ENCODE results near the gene SLIT1. TPM values are rescaled to one million over a fixed set of nuclear protein-coding genes. Genes with fewer than 3 reads are reported as not detected.

The SLIT1 gene
- polyA plus RNA-seq, 1 donor (not counting 4 experiments of a cell fraction or from before 2014, with no cell fraction given): 0.01 TPM

DNA sequence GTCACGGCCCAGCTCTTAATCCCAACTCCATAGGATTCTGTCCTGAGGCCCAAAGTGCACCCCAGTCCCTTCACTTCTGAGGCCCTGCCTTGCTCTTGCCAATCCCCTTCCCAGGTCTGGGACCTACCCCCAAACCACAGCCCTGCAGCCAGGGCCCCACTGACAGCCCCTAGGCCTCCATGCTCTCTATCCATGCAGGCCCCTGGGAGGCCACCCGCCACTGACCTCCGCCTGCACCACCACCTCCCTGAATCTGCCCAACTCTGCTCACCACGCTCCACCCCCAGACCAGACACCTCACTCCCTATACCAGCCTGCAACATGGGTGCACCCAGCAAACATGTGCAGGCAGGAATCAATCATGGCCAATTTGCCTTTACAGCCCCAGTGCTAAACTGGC lies 10.2 kb downstream of the SLIT1 start:
- Histone ChIP-seq H3K9me1 (ENCODE audit: control insufficient read depth, extremely low read depth, insufficient read depth, low read length) (no peaks in the 10 kb centered on the region), H2AFZ (ENCODE audit: control insufficient read depth, low read length) (no peak overlapping the region), H3K27me3 (ENCODE audit: control insufficient read depth, extremely low read depth, insufficient read depth, low read length) (peaks cover 42% of the 10 kb centered on the region), H4K20me1 (ENCODE audit: control insufficient read depth, extremely low read depth, insufficient read depth, low read length) (peaks cover 2% of the 10 kb centered on the region), H3K4me3 (ENCODE audit: control insufficient read depth in 2 of 3, extremely low read depth in 1 of 3, insufficient read depth in 2 of 3, low read depth in 1 of 3, low read length in 3 of 3) (no peak overlapping the region), H3K27ac (ENCODE audit: control insufficient read depth, insufficient read depth, low read length) (no peak overlapping the region), H3K4me1 (ENCODE audit: control insufficient read depth, extremely low read depth, insufficient read depth, low read length) (no peaks in the 10 kb centered on the region), H3K9ac (ENCODE audit: control insufficient read depth, extremely low read depth, insufficient read depth, low read length) (no peak overlapping the region), H3K36me3 (ENCODE audit: control insufficient read depth in 2 of 2, extremely low read depth in 1 of 2, insufficient read depth in 2 of 2, low read length in 2 of 2) (no peaks in the 10 kb centered on the region), H3K9me3 (ENCODE audit: control insufficient read depth, low read depth, low read length) (no peaks in the 10 kb centered on the region), H3K4me2 (ENCODE audit: control insufficient read depth, extremely low read depth, insufficient read depth, low read depth, low read length) (no peak overlapping the region), H3K79me2 (ENCODE audit: control insufficient read depth, insufficient read depth, low read length) (no peaks in the 10 kb centered on the region)
- TF ChIP-seq, protein P1, sequence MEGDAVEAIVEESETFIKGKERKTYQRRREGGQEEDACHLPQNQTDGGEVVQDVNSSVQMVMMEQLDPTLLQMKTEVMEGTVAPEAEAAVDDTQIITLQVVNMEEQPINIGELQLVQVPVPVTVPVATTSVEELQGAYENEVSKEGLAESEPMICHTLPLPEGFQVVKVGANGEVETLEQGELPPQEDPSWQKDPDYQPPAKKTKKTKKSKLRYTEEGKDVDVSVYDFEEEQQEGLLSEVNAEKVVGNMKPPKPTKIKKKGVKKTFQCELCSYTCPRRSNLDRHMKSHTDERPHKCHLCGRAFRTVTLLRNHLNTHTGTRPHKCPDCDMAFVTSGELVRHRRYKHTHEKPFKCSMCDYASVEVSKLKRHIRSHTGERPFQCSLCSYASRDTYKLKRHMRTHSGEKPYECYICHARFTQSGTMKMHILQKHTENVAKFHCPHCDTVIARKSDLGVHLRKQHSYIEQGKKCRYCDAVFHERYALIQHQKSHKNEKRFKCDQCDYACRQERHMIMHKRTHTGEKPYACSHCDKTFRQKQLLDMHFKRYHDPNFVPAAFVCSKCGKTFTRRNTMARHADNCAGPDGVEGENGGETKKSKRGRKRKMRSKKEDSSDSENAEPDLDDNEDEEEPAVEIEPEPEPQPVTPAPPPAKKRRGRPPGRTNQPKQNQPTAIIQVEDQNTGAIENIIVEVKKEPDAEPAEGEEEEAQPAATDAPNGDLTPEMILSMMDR (optimal IDR thresholded peaks at IDR 0.05 in 1 of 3, IDR thresholded peaks at IDR 0.05 in 1 of 3, conservative IDR thresholded peaks at IDR 0.05 in 1 of 3; ENCODE audit: extremely low read depth in 1 of 3, insufficient read depth in 2 of 3, low read length in 3 of 3): no peak
- TF ChIP-seq EZH2 (IDR thresholded peaks at IDR 0.05; ENCODE audit: low read length): no peak
- DNase-seq (ENCODE audit: low read depth, low spot score): no peak
- no peak for FAIRE-seq
- dilution Hi-C loops (cut with MboI; ENCODE audit: extremely low pct_ligation_motif_present, low sequenced_read_pairs): no loop called here

DNA sequence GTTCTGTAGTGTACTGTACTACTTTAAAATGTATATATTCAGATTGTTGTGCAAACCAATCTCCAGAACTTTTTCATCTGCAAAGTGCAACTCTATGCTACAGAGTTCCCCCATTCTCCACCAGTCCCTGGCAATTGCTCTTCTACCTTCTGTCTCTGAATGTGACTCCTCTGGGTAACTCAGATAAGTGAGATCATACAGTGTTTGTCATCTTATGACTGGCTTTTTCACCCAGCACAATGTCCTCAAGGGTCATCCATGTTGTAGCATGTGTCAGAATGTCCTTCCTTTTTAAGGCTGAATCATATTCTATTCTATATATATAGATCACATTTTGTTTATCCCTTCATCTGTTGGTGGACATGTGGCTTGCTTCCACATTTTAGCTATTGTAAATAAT lies 10.8 kb downstream of the SLIT1 start:
- H4K20me1 ChIP-seq (ENCODE audit: control insufficient read depth, extremely low read depth, insufficient read depth, low read length): peaks cover 2% of the 10 kb centered on the region
- no peak for DNase-seq (ENCODE audit: low read depth, low spot score)
- no peak overlapping the region for H3K27ac ChIP-seq (ENCODE audit: control insufficient read depth, insufficient read depth, low read length)
- no peaks in the 10 kb centered on the region for H3K36me3 ChIP-seq (ENCODE audit: control insufficient read depth in 2 of 2, extremely low read depth in 1 of 2, insufficient read depth in 2 of 2, low read length in 2 of 2)
- H3K9ac ChIP-seq (ENCODE audit: control insufficient read depth, extremely low read depth, insufficient read depth, low read length): no peak overlapping the region
- no peak for TF ChIP-seq EZH2 (IDR thresholded peaks at IDR 0.05; ENCODE audit: low read length)
- TF ChIP-seq, protein P1 (optimal IDR thresholded peaks at IDR 0.05 in 1 of 3, IDR thresholded peaks at IDR 0.05 in 1 of 3, conservative IDR thresholded peaks at IDR 0.05 in 1 of 3; ENCODE audit: extremely low read depth in 1 of 3, insufficient read depth in 2 of 3, low read length in 3 of 3): no peak
- peaks cover 39% of the 10 kb centered on the region for H3K27me3 ChIP-seq (ENCODE audit: control insufficient read depth, extremely low read depth, insufficient read depth, low read length)
- dilution Hi-C loops (cut with MboI; ENCODE audit: extremely low pct_ligation_motif_present, low sequenced_read_pairs): no loop called here
- no peak for FAIRE-seq
- H3K79me2 ChIP-seq (ENCODE audit: control insufficient read depth, insufficient read depth, low read length): no peaks in the 10 kb centered on the region
- no peak overlapping the region for H2AFZ ChIP-seq (ENCODE audit: control insufficient read depth, low read length)
- no peaks in the 10 kb centered on the region for H3K4me1 ChIP-seq (ENCODE audit: control insufficient read depth, extremely low read depth, insufficient read depth, low read length)
- no peak overlapping the region for H3K4me2 ChIP-seq (ENCODE audit: control insufficient read depth, extremely low read depth, insufficient read depth, low read depth, low read length)
- H3K9me1 ChIP-seq (ENCODE audit: control insufficient read depth, extremely low read depth, insufficient read depth, low read length): no peaks in the 10 kb centered on the region
- no peak overlapping the region for H3K4me3 ChIP-seq (ENCODE audit: control insufficient read depth in 2 of 3, extremely low read depth in 1 of 3, insufficient read depth in 2 of 3, low read depth in 1 of 3, low read length in 3 of 3)
- H3K9me3 ChIP-seq (ENCODE audit: control insufficient read depth, low read depth, low read length): no peaks in the 10 kb centered on the region

Data from keratinocyte (primary cell).